Measurements from ENCODE around the gene AKT3.

DNA sequence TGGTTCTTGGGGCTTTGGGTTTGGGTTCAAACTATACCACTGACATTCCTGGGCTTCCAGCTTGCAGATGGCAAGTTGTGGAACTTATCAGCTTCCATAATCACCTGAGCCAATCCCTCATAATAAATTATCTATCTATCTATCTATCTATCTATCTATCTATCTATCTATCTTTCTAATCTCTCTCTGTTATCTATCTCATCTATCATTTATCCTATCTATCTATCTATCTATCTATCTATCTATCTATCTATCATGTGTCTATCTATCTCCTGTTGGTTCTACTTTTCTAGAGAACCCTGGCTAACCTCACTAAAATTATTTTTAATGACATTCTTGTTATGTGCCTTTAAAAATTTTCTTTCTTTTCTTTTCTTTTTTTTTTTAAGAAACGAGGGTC is 35.8 kb upstream of the AKT3 start:
- no peak for TF ChIP-seq CTCF (conservative IDR thresholded peaks at IDR 0.05)
- no peak for TF ChIP-seq EZH2 (IDR thresholded peaks at IDR 0.05; ENCODE audit: low read depth)

All from PC-9 (cell line).